Measurements from ENCODE around the gene GNB5.

The GNB5 gene

GRCh38 chr15:52220937-52221660 lies 29.9 kb upstream of the GNB5 start:
- no peak for TF ChIP-seq CTCF (IDR thresholded peaks at IDR 0.05; ENCODE audit: insufficient read depth, low read depth, low read length, missing control alignments)
- H3K4me3 ChIP-seq (ENCODE audit: low read length) = no peak overlapping the region
- DNase-seq (ENCODE audit: low read depth) = no peak

- DNase-seq (ENCODE audit: low read depth) = no peak
- TF ChIP-seq CTCF (IDR thresholded peaks at IDR 0.05; ENCODE audit: insufficient read depth, low read depth, low read length, missing control alignments) = no peak
- no peak overlapping the region for H3K4me3 ChIP-seq (ENCODE audit: low read length)
These were observed 29.1 kb upstream of the GNB5 start for GRCh38 chr15:52220251-52220650.

GRCh38 chr15:52218816-52219215 lies 27.6 kb upstream of the GNB5 start:
- H3K4me3 ChIP-seq (ENCODE audit: low read length) = no peak overlapping the region
- TF ChIP-seq CTCF (IDR thresholded peaks at IDR 0.05; ENCODE audit: insufficient read depth, low read depth, low read length, missing control alignments) = no peak
- no peak for DNase-seq (ENCODE audit: low read depth)

GRCh38 chr15:52218371-52218770 lies 27.2 kb upstream of the GNB5 start:
- no peak overlapping the region for H3K4me3 ChIP-seq (ENCODE audit: low read length)
- no peak for TF ChIP-seq CTCF (IDR thresholded peaks at IDR 0.05; ENCODE audit: insufficient read depth, low read depth, low read length, missing control alignments)
- no peak for DNase-seq (ENCODE audit: low read depth)

- peak; percentile 52 for DNase-seq (ENCODE audit: low read depth)
- H3K4me3 ChIP-seq (ENCODE audit: low read length) = no peak overlapping the region
- peak; percentile 44 for TF ChIP-seq CTCF (IDR thresholded peaks at IDR 0.05; ENCODE audit: insufficient read depth, low read depth, low read length, missing control alignments)
These were observed 26.0 kb upstream of the GNB5 start for GRCh38 chr15:52217186-52217585.

- no peak overlapping the region for H3K4me3 ChIP-seq (ENCODE audit: low read length)
- no peak for DNase-seq (ENCODE audit: low read depth)
- no peak for TF ChIP-seq CTCF (IDR thresholded peaks at IDR 0.05; ENCODE audit: insufficient read depth, low read depth, low read length, missing control alignments)
These were observed 23.4 kb upstream of the GNB5 start for GRCh38 chr15:52214553-52214952.

- DNase-seq (ENCODE audit: low read depth) = no peak
- H3K4me3 ChIP-seq (ENCODE audit: low read length) = no peak overlapping the region
- TF ChIP-seq CTCF (IDR thresholded peaks at IDR 0.05; ENCODE audit: insufficient read depth, low read depth, low read length, missing control alignments) = no peak
These were observed 22.0 kb upstream of the GNB5 start for GRCh38 chr15:52213206-52213605.

All from epithelial cell of esophagus (primary cell).